Measurements from ENCODE around the gene ZNF701.
A peak's percentile ranks its signal among the peaks of the same experiment; 100 is the strongest.
"Not testable (repeated sequence)": the region's sequence is repeated elsewhere in the genome, so short reads cannot be mapped to it uniquely, and the experiment has no call there.

Gene ZNF701

DNA sequence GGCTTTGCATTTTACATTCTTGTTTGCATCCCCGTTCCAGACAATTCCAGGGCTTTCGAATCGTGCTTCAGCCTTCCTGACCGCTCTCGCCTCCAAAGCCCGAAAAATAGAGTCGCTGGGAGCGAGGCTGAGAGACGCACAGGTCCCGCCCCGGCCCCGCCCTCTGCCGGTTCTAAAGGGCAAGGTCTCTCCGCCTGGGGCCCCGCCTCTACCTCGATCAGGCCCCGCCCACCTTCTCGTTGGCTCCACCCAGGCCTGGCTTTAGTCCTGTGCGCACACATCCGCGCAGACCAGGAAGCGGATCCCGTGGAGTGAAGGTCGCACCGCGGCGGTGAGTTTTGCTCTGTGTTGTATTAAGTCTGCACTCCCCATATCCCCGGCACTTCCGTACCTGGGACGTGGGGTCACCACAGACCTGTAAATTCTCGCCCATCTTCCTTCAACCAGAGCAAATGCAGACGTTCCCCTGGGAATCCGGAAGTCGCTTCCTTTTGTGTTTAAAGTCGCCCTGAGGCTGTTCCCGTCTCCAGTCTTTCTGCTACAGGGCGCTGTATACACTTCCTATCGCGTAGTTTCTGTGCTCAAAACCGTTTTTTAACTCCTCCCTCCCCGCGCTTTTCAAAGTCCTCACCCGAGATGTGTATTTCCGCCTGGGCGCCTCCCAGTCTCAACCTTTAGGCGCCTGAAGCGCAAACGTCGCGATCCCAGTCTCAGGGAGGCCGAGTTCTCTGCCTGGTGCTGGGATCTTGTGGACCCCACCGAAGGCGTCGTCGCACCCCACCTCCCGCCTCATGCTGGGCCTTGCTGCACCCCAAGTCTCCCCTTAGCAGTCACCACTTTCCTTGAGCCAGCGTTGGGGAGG, at the start of gene ZNF701:
Gene ZNF701 (plus strand): TSS at position 288 of the 862 bp plus-strand sequence. CDS start 3,861 bp downstream, outside the sequence.
- peak; percentile 58 for DNase-seq (ENCODE audit: low spot score)

GRCh38 chr19:52522551-52522950, 47.5 kb upstream of the ZNF701 start:
- DNase-seq (ENCODE audit: low spot score) = no peak

DNA sequence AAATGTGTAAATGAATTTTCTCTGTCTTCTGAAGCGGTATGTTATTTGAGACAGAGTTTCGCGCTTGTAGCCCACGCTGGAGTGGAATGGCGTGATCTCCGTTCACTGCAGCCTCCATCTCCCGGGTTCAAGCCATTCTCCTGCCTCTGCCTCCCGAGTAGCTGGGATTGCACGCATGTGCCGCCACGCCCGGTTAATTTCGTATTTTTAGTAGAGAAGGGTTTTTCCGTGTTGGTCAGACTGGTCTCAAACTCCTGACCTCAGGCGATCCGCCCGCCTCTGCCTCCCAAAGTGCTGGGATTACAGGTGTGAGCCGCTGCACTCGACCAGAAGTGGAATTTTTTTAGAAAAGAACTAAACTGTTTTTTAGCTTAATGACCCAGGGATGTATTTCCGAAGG, 46.0 kb upstream of the ZNF701 start:
- no peak for DNase-seq (ENCODE audit: low spot score)

DNA sequence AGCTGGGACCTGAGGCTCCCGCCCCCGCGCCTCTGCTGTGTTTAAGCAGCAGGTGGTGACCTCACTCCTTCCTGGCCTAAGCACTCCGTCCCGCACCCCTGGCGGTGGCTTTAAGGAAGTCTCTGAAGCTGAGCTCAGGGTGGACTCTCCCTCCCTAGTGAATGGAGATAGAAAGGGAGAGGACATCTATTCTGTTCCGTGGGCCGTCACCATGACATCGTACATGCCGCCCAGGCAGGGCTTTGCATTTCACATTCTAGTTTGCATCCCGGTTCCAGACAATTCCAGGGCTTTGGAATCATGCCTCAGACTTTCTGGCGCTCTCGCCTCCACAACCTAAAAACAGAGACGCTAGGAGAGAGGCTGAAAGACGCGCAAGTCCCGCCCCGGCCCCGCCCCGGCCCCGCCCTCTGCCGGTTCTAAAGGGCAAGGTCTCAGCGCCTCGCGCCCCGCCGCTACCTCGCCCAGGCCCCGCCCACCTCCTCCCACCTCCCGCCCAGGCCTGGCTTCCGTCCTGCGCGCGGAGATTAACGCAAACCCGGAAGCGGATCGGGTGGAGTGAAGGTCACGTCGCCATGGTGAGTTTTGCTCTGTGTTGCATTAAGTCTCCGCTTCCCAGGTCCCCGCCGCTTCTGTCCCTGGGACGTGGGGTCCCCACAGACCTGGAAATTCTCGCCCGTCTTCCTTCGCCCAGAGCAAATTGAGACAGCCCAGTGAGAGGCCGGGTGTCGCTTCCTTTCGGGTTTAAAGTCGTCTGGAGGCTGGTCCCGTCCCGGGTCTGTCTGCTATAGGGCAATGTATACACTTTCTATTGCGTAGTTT, 42.7 kb upstream of the ZNF701 start, which contains the start of gene ZNF808:
Gene ZNF808 (plus strand): TSS at position 535 of the 822 bp plus-strand sequence. CDS start 15,617 bp downstream, outside the sequence.
- DNase-seq (ENCODE audit: low spot score) = peak; percentile 92

DNA sequence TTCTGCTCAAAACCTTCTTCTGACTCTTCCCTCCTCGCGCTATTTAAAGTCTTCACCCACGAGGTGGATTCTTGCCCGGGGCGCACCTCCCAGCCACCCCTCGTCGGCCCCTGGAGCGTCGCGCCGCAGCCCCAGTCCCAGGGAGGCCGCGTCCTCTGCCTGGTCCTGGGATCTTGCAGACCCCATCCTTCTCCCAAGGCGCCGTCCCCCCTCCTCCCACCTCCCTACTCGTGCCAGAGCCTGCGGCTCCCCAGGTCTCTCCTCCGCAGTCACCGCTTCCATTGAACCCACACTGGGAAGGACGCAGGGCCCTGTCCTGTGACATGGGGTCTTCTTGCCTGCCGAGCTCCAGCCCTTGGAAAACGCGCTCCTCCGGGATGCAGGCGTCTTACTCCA, 42.1 kb upstream of the ZNF701 start:
- no peak for DNase-seq (ENCODE audit: low spot score)

DNA sequence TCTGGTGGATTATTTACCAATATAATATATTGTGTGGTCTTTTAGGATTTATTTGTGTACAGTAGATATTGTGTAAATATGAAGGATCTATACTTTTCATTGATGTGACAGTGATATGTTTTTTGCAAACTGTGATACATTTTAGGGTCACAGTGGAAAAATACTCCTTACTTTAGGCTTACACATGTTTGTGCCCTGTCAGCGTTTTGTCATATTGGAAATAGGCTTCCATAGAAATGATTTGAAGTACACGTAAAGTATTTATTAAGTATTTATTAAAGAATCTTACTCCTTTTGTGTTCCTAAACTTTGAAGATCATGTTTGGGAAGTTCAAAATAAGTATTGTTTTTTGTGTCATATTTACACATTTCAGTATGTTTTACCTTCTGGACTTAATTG, 37.6 kb upstream of the ZNF701 start:
- no peak for DNase-seq (ENCODE audit: low spot score)

- no peak for DNase-seq (ENCODE audit: low spot score)
These were observed 36.2 kb upstream of the ZNF701 start for GRCh38 chr19:52533901-52534300.

DNA sequence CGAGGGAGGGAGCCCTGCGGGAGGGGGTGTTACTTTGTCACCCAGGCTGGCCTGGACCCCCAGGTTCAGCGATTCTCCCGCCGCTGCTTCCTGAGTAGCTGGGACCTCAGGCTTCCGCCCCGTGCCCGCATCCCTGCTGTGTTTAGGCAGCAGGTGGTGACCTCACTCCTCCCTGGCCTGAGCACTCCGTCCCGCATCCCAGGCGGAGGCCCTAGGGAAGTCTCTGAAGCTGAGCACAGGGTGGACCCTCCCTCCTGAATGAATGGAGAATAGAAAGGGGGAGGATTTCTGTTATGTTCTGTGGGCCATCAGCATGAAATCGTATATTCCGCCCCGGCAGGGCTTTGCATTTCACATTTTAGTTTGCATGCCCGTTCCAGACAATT, 34.7 kb upstream of the ZNF701 start:
- not testable (repeated sequence) for DNase-seq (ENCODE audit: low spot score)

- no peak for DNase-seq (ENCODE audit: low spot score)
These were observed 34.2 kb upstream of the ZNF701 start for GRCh38 chr19:52535771-52536447.

- DNase-seq (ENCODE audit: low spot score) = no peak
These were observed 33.7 kb upstream of the ZNF701 start for GRCh38 chr19:52536448-52536800.

GRCh38 chr19:52538815-52539214, 31.3 kb upstream of the ZNF701 start:
- not testable (repeated sequence) for DNase-seq (ENCODE audit: low spot score)

- not testable (repeated sequence) for DNase-seq (ENCODE audit: low spot score)
These were observed 28.9 kb upstream of the ZNF701 start for GRCh38 chr19:52541176-52541575.

- no peak for DNase-seq (ENCODE audit: low spot score)
These were observed 28.5 kb upstream of the ZNF701 start for GRCh38 chr19:52541608-52542007.

DNA sequence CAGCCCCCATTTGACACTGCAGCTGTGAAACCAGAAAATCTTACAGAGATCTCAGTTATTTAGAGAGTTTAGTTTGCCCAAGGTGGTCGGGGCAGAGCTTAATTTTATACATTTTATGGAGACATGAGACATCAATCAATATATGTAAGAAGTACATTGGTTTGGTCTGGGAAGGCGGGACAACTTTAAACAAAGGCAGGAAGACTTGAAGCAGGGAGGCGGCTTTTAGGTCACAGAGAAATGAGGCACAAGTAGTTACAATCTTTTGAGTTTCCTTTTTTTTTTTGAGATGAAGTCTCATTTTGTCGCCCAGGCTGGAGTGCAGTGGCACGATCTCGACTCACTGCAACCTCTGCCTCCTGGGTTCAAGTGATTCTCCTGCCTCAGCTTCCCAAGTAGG, 27.5 kb upstream of the ZNF701 start:
- not testable (repeated sequence) for DNase-seq (ENCODE audit: low spot score)

DNA sequence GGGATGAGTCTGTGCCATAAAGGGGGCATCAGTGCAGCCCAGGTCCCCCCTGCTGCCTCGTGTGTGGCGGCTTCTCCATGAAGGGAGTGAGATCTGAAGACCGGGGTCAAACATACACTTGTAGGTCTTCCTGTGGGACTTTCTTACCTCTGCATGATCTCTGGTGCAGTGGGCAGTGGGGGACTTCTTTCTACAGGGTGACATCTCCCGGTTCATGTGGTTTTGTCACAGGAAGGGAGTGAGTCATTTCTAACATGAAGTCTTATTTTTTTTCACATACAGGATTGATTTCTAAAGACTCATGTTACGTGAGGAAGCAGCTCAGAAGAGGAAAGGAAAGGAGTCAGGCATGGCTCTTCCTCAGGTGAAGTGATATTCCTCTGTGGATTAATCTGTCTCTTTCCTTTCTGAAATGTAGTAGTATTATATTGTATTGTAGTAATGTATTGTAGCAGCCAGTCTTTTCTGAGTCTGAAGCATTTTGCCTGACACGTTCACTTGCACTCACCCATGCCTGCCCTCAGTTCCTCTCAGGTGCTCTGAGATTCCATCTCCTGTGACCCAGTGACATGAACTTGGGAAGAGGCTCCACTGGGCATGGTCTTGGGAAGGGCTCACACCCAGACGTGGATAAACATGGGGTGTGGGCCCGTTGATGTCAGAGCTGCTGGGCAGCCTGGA, 27.0 kb upstream of the ZNF701 start:
- DNase-seq (ENCODE audit: low spot score) = no peak

DNA sequence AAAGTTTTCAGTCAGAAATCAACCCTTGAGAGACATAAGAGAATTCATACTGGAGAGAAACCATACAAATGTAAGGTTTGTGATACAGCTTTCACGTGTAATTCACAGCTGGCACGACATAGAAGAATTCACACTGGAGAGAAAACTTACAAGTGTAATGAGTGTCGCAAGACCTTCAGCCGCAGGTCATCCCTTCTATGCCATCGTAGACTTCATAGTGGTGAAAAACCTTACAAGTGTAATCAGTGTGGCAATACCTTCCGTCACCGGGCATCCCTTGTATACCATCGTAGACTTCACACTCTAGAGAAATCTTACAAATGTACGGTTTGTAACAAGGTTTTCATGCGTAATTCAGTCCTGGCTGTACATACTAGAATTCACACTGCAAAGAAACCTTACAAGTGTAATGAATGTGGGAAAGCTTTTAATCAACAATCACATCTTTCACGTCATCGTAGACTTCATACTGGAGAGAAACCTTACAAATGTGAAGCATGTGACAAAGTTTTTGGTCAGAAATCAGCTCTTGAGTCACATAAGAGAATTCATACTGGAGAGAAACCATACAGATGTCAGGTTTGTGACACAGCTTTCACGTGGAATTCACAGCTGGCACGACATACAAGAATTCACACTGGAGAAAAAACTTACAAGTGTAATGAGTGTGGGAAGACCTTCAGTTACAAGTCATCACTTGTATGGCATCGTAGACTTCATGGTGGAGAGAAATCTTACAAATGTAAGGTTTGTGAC, 15.7 kb upstream of the ZNF701 start:
- no peak for DNase-seq (ENCODE audit: low spot score)

DNA sequence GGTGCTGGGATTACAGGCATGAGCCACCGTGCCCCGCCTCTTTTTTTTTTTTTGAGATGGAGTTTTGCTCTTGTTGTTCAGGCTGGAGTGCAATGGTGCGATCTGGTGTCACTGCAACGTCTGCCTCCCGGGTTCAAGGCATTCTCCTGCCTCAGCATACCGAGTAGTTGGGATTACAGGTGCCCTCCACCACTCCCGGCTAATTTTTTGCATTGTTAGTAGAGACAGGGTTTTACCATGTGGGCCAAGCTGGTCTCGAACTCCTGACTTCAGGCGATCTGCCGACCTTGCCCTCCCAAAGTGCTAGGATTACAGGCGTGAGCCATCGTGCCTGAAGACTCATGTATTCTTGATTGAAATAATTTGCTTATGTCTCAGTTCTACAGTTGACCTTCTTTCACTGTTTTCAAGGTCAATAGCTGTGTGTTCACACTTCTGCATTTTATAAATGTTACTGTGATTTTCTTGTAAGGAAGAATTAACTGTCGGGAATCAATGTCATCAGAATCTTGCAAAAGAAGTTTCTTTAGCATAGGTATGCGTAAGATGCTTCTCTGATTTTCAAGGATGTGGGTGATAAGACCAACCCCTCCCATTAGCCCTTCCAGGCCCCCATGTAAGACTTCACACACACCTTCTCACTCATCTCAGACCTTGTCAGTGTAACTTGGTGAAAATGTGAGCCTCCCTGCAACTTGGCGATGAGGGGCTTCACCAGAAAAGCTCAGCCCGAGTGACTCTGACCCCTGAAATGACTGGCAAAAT, 12.7 kb upstream of the ZNF701 start:
- no peak for DNase-seq (ENCODE audit: low spot score)

- not testable (repeated sequence) for DNase-seq (ENCODE audit: low spot score)
These were observed 11.2 kb upstream of the ZNF701 start for GRCh38 chr19:52558732-52559445.

DNA sequence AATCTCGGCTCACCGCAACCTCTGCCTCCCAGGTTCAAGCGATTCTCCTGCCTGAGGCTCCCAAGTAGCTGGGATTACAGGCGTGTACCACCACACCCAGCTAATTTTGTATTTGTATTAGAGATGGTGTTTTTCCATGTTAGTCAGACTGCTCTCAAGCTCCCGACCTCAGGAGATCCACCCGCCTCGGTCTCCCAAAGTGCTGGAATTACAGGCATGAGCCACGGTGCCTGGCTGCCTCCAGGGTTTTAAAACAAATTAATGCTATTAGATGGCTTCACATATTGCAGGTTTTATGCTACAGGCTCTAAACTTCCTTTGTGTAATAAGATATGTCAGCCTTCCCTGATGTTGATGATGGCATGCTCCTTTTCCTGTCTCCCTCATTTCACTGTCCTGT, 8.5 kb upstream of the ZNF701 start:
- not testable (repeated sequence) for DNase-seq (ENCODE audit: low spot score)

- no peak for DNase-seq (ENCODE audit: low spot score)
These were observed 4.0 kb upstream of the ZNF701 start for GRCh38 chr19:52566121-52566520.

Measured in SW480 (cell line).